WTC11 (cell line): ENCODE measurements around the gene TMEM217. TPM values are rescaled to one million over a fixed set of nuclear protein-coding genes. Genes with fewer than 3 reads are reported as not detected.
A peak's percentile ranks its signal among the peaks of the same experiment; 100 is the strongest.

Experiments
- ATAC-seq: fragments of 200-7000 bp; cut with Tn5 transposase; 2 replicates; pipeline ENCODE4 v1.10.0; 2021; ENCODE audit warnings: mild to moderate bottlenecking, moderate library complexity
- CTCF ChIA-PET: fragments of 300-600 bp; sonication (Branson Sonifier 250); formaldehyde crosslinking; loops from one replicate; lab custom pipeline; 2021; ENCODE audit warnings: antibody characterized with exemption; lab: Charles Lee
- POLR2A ChIA-PET: fragments of 350-600 bp; sonication (Branson Sonifier 250); formaldehyde crosslinking; loops from one replicate; lab custom pipeline; 2021; ENCODE audit warnings: antibody characterized with exemption; lab: Charles Lee
- DNase-seq: peaks from one replicate; pipeline ENCODE4 v3.0.0; 2021; ENCODE audit warnings: low spot score
- H3K27ac Mint-ChIP-seq: 2 replicates; pipeline ENCODE4 v1.8.0; 2021; ENCODE audit warnings: mixed read lengths
- H3K27me3 Mint-ChIP-seq: 2 replicates; pipeline ENCODE4 v1.8.0; 2021; ENCODE audit warnings: low read depth, mild to moderate bottlenecking, moderate library complexity, mixed read lengths
- H3K36me3 Mint-ChIP-seq: 2 replicates; pipeline ENCODE4 v1.8.0; 2021; ENCODE audit warnings: mixed read lengths
- H3K4me1 Mint-ChIP-seq: 2 replicates; pipeline ENCODE4 v1.8.0; 2022; ENCODE audit warnings: mixed read lengths
- H3K4me3 Mint-ChIP-seq: 2 replicates; pipeline ENCODE4 v1.8.0; 2021; ENCODE audit warnings: mild to moderate bottlenecking, moderate library complexity, mixed read lengths
- H3K9me3 Mint-ChIP-seq: 2 replicates; pipeline ENCODE4 v1.8.0; 2021; ENCODE audit warnings: mixed read lengths
- CDX4 ChIP-seq: fragments of 250-450 bp; sonication (Bioruptor Pico); IDR thresholded peaks from 2 replicates; pipeline ENCODE4 v1.9.0; 2021; ENCODE audit warnings: moderate library complexity, mild to moderate bottlenecking, inconsistent platforms, borderline replicate concordance
- CREB1 ChIP-seq: sonication (generic); formaldehyde crosslinking; IDR thresholded peaks from 2 replicates; pipeline ENCODE4 v1.8.0; 2023; ENCODE audit warnings: mild to moderate bottlenecking, missing genetic modification reagents
- FOXJ3 ChIP-seq: sonication (generic); formaldehyde crosslinking; IDR thresholded peaks from 2 replicates; pipeline ENCODE4 v1.9.0; 2021; ENCODE audit warnings: missing genetic modification reagents, mild to moderate bottlenecking, borderline replicate concordance
- FOXP1 ChIP-seq: sonication (generic); formaldehyde crosslinking; IDR thresholded peaks from 2 replicates; pipeline ENCODE4 v1.8.0; 2022; ENCODE audit warnings: missing genetic modification reagents, mild to moderate bottlenecking, moderate library complexity, borderline replicate concordance
- GRHL2 ChIP-seq: fragments of 250-450 bp; sonication (Bioruptor Pico); IDR thresholded peaks from 2 replicates; pipeline ENCODE4 v1.8.0; 2022; ENCODE audit warnings: mild to moderate bottlenecking, moderate library complexity; ENCODE audit not compliant: insufficient replicate concordance, severe bottlenecking
- GTF2I ChIP-seq: fragments of 250-450 bp; sonication (Bioruptor Pico); conservative IDR thresholded peaks from 2 replicates; pipeline ENCODE4 v1.4.0; 2021; ENCODE audit warnings: mild to moderate bottlenecking
- IRF2 ChIP-seq: sonication (generic); formaldehyde crosslinking; IDR thresholded peaks from 2 replicates; pipeline ENCODE4 v1.8.0; 2022; ENCODE audit warnings: low read depth, missing genetic modification reagents, borderline replicate concordance
- KAT7 ChIP-seq: sonication (generic); formaldehyde crosslinking; IDR thresholded peaks from 2 replicates; pipeline ENCODE4 v1.8.1; 2023; ENCODE audit warnings: missing genetic modification reagents, mild to moderate bottlenecking, borderline replicate concordance
- NR1H2 ChIP-seq: sonication (generic); formaldehyde crosslinking; IDR thresholded peaks from 2 replicates; pipeline ENCODE4 v1.9.0; 2021; ENCODE audit warnings: mild to moderate bottlenecking, moderate library complexity, missing genetic modification reagents
- OVOL2 ChIP-seq: fragments of 250-450 bp; sonication (Bioruptor Pico); IDR thresholded peaks from 2 replicates; pipeline ENCODE4 v1.9.0; 2021; ENCODE audit warnings: mild to moderate bottlenecking, borderline replicate concordance
- RELA ChIP-seq: sonication (generic); formaldehyde crosslinking; IDR thresholded peaks from 2 replicates; pipeline ENCODE4 v1.8.1; 2022; ENCODE audit warnings: missing genetic modification reagents, mild to moderate bottlenecking, borderline replicate concordance
- RORB ChIP-seq: fragments of 250-450 bp; sonication (Bioruptor Pico); IDR thresholded peaks from 2 replicates; pipeline ENCODE4 v1.9.0; 2021; ENCODE audit warnings: mild to moderate bottlenecking
- TEAD1 ChIP-seq: sonication (generic); formaldehyde crosslinking; IDR thresholded peaks from 2 replicates; pipeline ENCODE4 v1.8.0; 2022; ENCODE audit warnings: mild to moderate bottlenecking, missing genetic modification reagents
- ZNF138 ChIP-seq: sonication (generic); formaldehyde crosslinking; conservative IDR thresholded peaks from 2 replicates; pipeline ENCODE4 v1.8.1; 2022; ENCODE audit warnings: mild to moderate bottlenecking, moderate library complexity, missing genetic modification reagents
- ZSCAN18 ChIP-seq: fragments of 250-450 bp; sonication (Bioruptor Pico); IDR thresholded peaks from 2 replicates; pipeline ENCODE4 v2.1.2; 2022; ENCODE audit warnings: mild to moderate bottlenecking, moderate library complexity
- total RNA-seq: library from RNA; stranded (reverse); gene quantifications from 3 replicates; pipeline ENCODE4 v1.2.3, GENCODE V29; 2021
- TF ChIP-seq, protein P1 (sequence below): sonication (generic); formaldehyde crosslinking; IDR thresholded peaks from 2 replicates; pipeline ENCODE4 v1.8.1; 2022; ENCODE audit warnings: mild to moderate bottlenecking, missing genetic modification reagents, moderate library complexity, borderline replicate concordance
- TF ChIP-seq, protein P2 (sequence below): sonication (generic); formaldehyde crosslinking; IDR thresholded peaks from 2 replicates; pipeline ENCODE4 v1.8.1; 2023; ENCODE audit warnings: mild to moderate bottlenecking, missing genetic modification reagents, borderline replicate concordance
- TF ChIP-seq, protein P3 (sequence below): sonication (generic); formaldehyde crosslinking; IDR thresholded peaks from 2 replicates; pipeline ENCODE4 v1.8.1; 2023; ENCODE audit warnings: mild to moderate bottlenecking, missing genetic modification reagents, moderate library complexity
- TF ChIP-seq, protein P4 (sequence below): sonication (generic); formaldehyde crosslinking; IDR thresholded peaks from 2 replicates; pipeline ENCODE4 v1.8.0; 2022; ENCODE audit warnings: mild to moderate bottlenecking, missing genetic modification reagents
- TF ChIP-seq, protein P5 (sequence below): fragments of 250-450 bp; sonication (Bioruptor Pico); IDR thresholded peaks from 2 replicates; pipeline ENCODE4 v1.9.0; 2021; ENCODE audit warnings: mild to moderate bottlenecking

TMEM217 gene
- total RNA-seq, 1 experiment from 2014 or later, result 0.61 TPM

DNA sequence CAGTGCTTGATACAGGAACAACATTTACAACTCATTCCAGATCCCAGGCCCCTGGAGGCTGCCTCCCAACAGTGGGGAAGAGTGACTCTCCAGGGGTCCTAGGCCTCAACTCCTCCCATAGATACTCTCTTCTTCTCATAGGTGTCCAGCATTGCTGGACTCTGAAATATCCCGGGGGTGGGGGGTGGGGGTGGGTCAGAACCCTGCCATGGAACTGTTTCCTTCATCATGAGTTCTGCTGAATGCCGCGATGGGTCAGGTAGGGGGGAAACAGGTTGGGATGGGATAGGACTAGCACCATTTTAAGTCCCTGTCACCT is 83.8 kb downstream of the TMEM217 start (continued):
- TF ChIP-seq, protein P1, sequence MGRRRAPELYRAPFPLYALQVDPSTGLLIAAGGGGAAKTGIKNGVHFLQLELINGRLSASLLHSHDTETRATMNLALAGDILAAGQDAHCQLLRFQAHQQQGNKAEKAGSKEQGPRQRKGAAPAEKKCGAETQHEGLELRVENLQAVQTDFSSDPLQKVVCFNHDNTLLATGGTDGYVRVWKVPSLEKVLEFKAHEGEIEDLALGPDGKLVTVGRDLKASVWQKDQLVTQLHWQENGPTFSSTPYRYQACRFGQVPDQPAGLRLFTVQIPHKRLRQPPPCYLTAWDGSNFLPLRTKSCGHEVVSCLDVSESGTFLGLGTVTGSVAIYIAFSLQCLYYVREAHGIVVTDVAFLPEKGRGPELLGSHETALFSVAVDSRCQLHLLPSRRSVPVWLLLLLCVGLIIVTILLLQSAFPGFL (CRISPR knock-in tag), result no peak
- TF ChIP-seq IRF2 (CRISPR knock-in tag) (no peak), RORB (no peak), GTF2I (no peak), CREB1 (CRISPR knock-in tag) (no peak)

DNA sequence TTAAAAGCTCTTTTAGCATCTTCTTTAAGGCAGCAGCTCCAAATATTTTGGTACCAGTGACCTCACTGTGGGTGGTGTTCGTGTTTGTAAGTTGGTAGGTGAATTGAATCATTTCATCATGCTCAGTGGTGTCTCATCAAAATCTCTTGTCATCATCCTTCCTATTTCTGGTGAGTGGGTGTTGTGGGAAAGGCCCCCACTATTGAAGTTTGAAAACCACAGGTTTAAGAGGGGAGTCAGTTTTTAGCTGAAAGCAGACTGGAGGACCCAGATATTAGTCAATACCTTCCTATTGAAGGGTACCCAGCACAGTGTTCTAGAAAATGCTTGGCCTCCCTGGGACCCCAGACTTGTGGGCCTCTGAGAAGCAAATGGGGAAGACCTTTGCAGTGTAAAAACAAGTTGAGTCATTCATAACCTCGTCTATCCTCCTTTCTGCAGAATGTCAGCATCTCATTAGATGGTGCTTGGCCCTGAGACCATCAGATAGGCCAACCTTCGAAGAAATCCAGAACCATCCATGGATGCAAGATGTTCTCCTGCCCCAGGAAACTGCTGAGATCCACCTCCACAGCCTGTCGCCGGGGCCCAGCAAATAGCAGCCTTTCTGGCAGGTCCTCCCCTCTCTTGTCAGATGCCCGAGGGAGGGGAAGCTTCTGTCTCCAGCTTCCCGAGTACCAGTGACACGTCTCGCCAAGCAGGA is 84.3 kb downstream of the TMEM217 start:
- H3K27ac Mint-ChIP-seq, result peak overlapping the region; percentile 85
- H3K4me3 Mint-ChIP-seq, result peak overlapping the region; percentile 46
- peaks cover 36% of the 10 kb centered on the region for H3K4me1 Mint-ChIP-seq
- TF ChIP-seq CDX4 (no peak), OVOL2 (no peak), RELA (CRISPR knock-in tag) (no peak)
- TF ChIP-seq, protein P2, sequence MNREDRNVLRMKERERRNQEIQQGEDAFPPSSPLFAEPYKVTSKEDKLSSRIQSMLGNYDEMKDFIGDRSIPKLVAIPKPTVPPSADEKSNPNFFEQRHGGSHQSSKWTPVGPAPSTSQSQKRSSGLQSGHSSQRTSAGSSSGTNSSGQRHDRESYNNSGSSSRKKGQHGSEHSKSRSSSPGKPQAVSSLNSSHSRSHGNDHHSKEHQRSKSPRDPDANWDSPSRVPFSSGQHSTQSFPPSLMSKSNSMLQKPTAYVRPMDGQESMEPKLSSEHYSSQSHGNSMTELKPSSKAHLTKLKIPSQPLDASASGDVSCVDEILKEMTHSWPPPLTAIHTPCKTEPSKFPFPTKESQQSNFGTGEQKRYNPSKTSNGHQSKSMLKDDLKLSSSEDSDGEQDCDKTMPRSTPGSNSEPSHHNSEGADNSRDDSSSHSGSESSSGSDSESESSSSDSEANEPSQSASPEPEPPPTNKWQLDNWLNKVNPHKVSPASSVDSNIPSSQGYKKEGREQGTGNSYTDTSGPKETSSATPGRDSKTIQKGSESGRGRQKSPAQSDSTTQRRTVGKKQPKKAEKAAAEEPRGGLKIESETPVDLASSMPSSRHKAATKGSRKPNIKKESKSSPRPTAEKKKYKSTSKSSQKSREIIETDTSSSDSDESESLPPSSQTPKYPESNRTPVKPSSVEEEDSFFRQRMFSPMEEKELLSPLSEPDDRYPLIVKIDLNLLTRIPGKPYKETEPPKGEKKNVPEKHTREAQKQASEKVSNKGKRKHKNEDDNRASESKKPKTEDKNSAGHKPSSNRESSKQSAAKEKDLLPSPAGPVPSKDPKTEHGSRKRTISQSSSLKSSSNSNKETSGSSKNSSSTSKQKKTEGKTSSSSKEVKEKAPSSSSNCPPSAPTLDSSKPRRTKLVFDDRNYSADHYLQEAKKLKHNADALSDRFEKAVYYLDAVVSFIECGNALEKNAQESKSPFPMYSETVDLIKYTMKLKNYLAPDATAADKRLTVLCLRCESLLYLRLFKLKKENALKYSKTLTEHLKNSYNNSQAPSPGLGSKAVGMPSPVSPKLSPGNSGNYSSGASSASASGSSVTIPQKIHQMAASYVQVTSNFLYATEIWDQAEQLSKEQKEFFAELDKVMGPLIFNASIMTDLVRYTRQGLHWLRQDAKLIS (CRISPR knock-in tag), result no peak
- TF ChIP-seq, protein P3, sequence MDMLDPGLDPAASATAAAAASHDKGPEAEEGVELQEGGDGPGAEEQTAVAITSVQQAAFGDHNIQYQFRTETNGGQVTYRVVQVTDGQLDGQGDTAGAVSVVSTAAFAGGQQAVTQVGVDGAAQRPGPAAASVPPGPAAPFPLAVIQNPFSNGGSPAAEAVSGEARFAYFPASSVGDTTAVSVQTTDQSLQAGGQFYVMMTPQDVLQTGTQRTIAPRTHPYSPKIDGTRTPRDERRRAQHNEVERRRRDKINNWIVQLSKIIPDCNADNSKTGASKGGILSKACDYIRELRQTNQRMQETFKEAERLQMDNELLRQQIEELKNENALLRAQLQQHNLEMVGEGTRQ (CRISPR knock-in tag), result no peak
- H3K36me3 Mint-ChIP-seq, result peaks cover 47% of the 10 kb centered on the region
- ATAC-seq (no peak), DNase-seq (no peak)
- no peaks in the 10 kb centered on the region for H3K27me3 Mint-ChIP-seq
- H3K9me3 Mint-ChIP-seq, result no peaks in the 10 kb centered on the region
- CTCF ChIA-PET, result interaction anchor here (5.0 kb wide), 1 partner anchor 70 kb away, joined by 37 read pairs; no protein-coding TSS in a partner anchor
- POLR2A ChIA-PET, result interaction anchor here (0.9 kb wide), 1 partner anchor 36 kb away, joined by 4 read pairs; no protein-coding TSS in a partner anchor

GRCh38 chr6:37172912-37173492 is 84.9 kb downstream of the TMEM217 start:
- ATAC-seq, result no peak
- H3K4me1 Mint-ChIP-seq, result peaks cover 43% of the 10 kb centered on the region
- DNase-seq, result no peak
- H3K4me3 Mint-ChIP-seq, result peak overlapping the region; percentile 46
- no peak overlapping the region; the same call in 1 of the 2 replicates for H3K27ac Mint-ChIP-seq
- H3K27me3 Mint-ChIP-seq, result no peaks in the 10 kb centered on the region
- ChIA-PET CTCF (interaction anchor here (0.8 to 5.4 kb wide), 16 partner anchors 35 to 155 kb away, joined by 3 to 70 read pairs (median 14); no protein-coding TSS in a partner anchor), POLR2A (interaction anchor here (0.5 to 5.2 kb wide), 6 partner anchors 35 to 242 kb away, joined by 3 to 53 read pairs (median 12); no protein-coding TSS in a partner anchor)
- no peaks in the 10 kb centered on the region for H3K9me3 Mint-ChIP-seq
- H3K36me3 Mint-ChIP-seq, result peaks cover 47% of the 10 kb centered on the region
- TF ChIP-seq TEAD1 (no peak), FOXP1 (no peak), ZSCAN18 (CRISPR knock-in tag) (no peak), ZNF138 (CRISPR knock-in tag) (no peak), NR1H2 (CRISPR knock-in tag) (no peak), FOXJ3 (CRISPR knock-in tag) (no peak), KAT7 (CRISPR knock-in tag) (no peak), GRHL2 (CRISPR knock-in tag) (no peak), RORB (no peak), CREB1 (CRISPR knock-in tag) (no peak)
- TF ChIP-seq, protein P4, sequence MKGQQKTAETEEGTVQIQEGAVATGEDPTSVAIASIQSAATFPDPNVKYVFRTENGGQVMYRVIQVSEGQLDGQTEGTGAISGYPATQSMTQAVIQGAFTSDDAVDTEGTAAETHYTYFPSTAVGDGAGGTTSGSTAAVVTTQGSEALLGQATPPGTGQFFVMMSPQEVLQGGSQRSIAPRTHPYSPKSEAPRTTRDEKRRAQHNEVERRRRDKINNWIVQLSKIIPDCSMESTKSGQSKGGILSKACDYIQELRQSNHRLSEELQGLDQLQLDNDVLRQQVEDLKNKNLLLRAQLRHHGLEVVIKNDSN (CRISPR knock-in tag), result no peak
- TF ChIP-seq, protein P5, sequence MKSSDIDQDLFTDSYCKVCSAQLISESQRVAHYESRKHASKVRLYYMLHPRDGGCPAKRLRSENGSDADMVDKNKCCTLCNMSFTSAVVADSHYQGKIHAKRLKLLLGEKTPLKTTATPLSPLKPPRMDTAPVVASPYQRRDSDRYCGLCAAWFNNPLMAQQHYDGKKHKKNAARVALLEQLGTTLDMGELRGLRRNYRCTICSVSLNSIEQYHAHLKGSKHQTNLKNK (CRISPR knock-in tag), result no peak
